Thyroid gland (tissue), 4 donors: ENCODE results near the gene APC2. TPM values are rescaled to one million over a fixed set of nuclear protein-coding genes. Genes with fewer than 3 reads are reported as not detected.

Experiments used
- DNase-seq, 2 donors: peaks; one replicate each; pipeline ENCODE4 v3.0.0-alpha.2; 2019
- H3K27ac ChIP-seq, 3 donors: fragments of 200-600 bp; sonication (generic); 1 replicate in 2 of 3; 2 replicates in 1 of 3; pipeline ENCODE4 v1.5.1; 2016 to 2019; ENCODE audit warnings: mild to moderate bottlenecking in 1 of 3, moderate library complexity in 1 of 3
- H3K27me3 ChIP-seq: fragments of 200-600 bp; sonication (generic); one replicate; pipeline ENCODE4 v1.5.1; 2019
- H3K36me3 ChIP-seq, 2 donors: fragments of 200-600 bp; sonication (generic); one replicate each; pipeline ENCODE4 v1.5.1; 2016 to 2019
- H3K4me1 ChIP-seq, 2 donors: fragments of 200-600 bp; sonication (generic); one replicate each; pipeline ENCODE4 v1.5.1; 2017 to 2019
- H3K4me3 ChIP-seq, 3 donors: fragments of 200-600 bp; sonication (generic); replicated peaks in 1 of 3; 1 replicate in 2 of 3; 2 replicates in 1 of 3; pipeline ENCODE4 v1.5.1; 2016; ENCODE audit warnings: mild to moderate bottlenecking in 1 of 3
- H3K9me3 ChIP-seq: fragments of 200-600 bp; sonication (generic); one replicate; pipeline ENCODE4 v1.5.1; 2017
- CTCF ChIP-seq, 6 experiments: fragments of 200-600 bp in 3 of 6; fragments of 450-650 bp in 3 of 6; sonication (generic) in 3 of 6; IDR thresholded peaks; one replicate each; pipeline ENCODE4 v1.5.1; 2016 to 2019; ENCODE audit warnings: antibody characterized with exemption in 6 of 6, mild to moderate bottlenecking in 2 of 6, inconsistent platforms in 1 of 6, moderate library complexity in 1 of 6
- POLR2A ChIP-seq, 2 donors: fragments of 450-650 bp; IDR thresholded peaks; one replicate each; pipeline ENCODE4 v1.6.1; 2017; ENCODE audit warnings: antibody characterized with exemption in 2 of 2, mild to moderate bottlenecking in 2 of 2, moderate library complexity in 1 of 2
- WGBS, 2 donors: methylation state at CpG; one replicate each; pipeline ENCODE4 v1.1.5; 2017; 5-methylcytosine and 5-hydroxymethylcytosine counted together
- intact Hi-C: fragments of 100-400 bp; cut with DNase I; formaldehyde crosslinking; loops from one replicate; pipeline ENCODE4 v1.15.1; 2023
- total RNA-seq, 4 donors: library from RNA; depleted of rRNA; stranded (reverse); fragments of >200 nt; gene quantifications; one replicate each; pipeline ENCODE4 v1.2.3, GENCODE V29; 2016

APC2 gene
- total RNA-seq, 4 donors from 2014 or later, result under 0.01 to 0.20 (median 0.08) TPM; not detected in 1

GRCh38 chr19:1434577-1435060 is 15.3 kb upstream of the APC2 start:
- intact Hi-C loops, result no loop called here
- Histone ChIP-seq H3K27me3 (no peaks in the 10 kb centered on the region), H3K4me3 (no peak overlapping the region), H3K36me3 (peaks cover 46 to 52% of the 10 kb centered on the region in 2 donors), H3K4me1 (peaks cover 9% of the 10 kb centered on the region in 2 donors), H3K9me3 (no peaks in the 10 kb centered on the region), H3K27ac (no peak overlapping the region)
- 90 to 93% methylated on average over 20 to 37 of the region's 39 CpGs for WGBS, 2 donors
- DNase-seq, result no peak
- TF ChIP-seq CTCF (IDR thresholded peaks at IDR 0.05) (no peak), POLR2A (IDR thresholded peaks at IDR 0.05) (no peak)

GRCh38 chr19:1435378-1435989 is 14.4 kb upstream of the APC2 start:
- intact Hi-C loops, result no loop called here
- Histone ChIP-seq H3K36me3 (peaks cover 48 to 52% of the 10 kb centered on the region in 2 donors), H3K4me3 (no peak overlapping the region), H3K27me3 (no peaks in the 10 kb centered on the region), H3K27ac (no peak overlapping the region), H3K9me3 (no peaks in the 10 kb centered on the region), H3K4me1 (peaks cover 9 to 18% of the 10 kb centered on the region in 2 donors)
- WGBS, 2 donors, result 84 to 90% methylated on average over 19 to 21 of the region's 21 CpGs
- TF ChIP-seq POLR2A (IDR thresholded peaks at IDR 0.05) (no peak), CTCF (IDR thresholded peaks at IDR 0.05) (no peak)
- DNase-seq, result no peak

GRCh38 chr19:1437609-1438008 is 12.3 kb upstream of the APC2 start:
- H3K4me1 ChIP-seq, result peaks cover 9 to 18% of the 10 kb centered on the region in 2 donors
- H3K36me3 ChIP-seq, result peaks cover 48 to 52% of the 10 kb centered on the region in 2 donors
- no peaks in the 10 kb centered on the region for H3K9me3 ChIP-seq
- no peaks in the 10 kb centered on the region for H3K27me3 ChIP-seq
- no peak for DNase-seq
- no peak overlapping the region for H3K27ac ChIP-seq
- no peak overlapping the region for H3K4me3 ChIP-seq
- intact Hi-C loops, result no loop called here
- WGBS, 2 donors, result 62 to 64% methylated on average over 8 of the region's 8 CpGs
- TF ChIP-seq POLR2A (IDR thresholded peaks at IDR 0.05), result no peak
- TF ChIP-seq CTCF (IDR thresholded peaks at IDR 0.05), result no peak

- peak; percentile 91 to 94 for DNase-seq
- H3K27me3 ChIP-seq, result no peaks in the 10 kb centered on the region
- peaks cover 9 to 18% of the 10 kb centered on the region in 2 donors for H3K4me1 ChIP-seq
- peak within 1 kb of the TSS; percentile 82 to 94 (median 93) for H3K27ac ChIP-seq
- intact Hi-C loops, result no loop called here
- TF ChIP-seq POLR2A (IDR thresholded peaks at IDR 0.05), result peak; percentile 20 to 92
- peak; percentile 80 to 98 (median 92) for TF ChIP-seq CTCF (IDR thresholded peaks at IDR 0.05)
- H3K4me3 ChIP-seq, result peak within 1 kb of the TSS; percentile 61 to 95 (median 63)
- H3K36me3 ChIP-seq, result peaks cover 42 to 45% of the 10 kb centered on the region in 2 donors
- WGBS, 2 donors, result 4 to 5% methylated on average over 24 to 46 of the region's 100 CpGs
- H3K9me3 ChIP-seq, result no peaks in the 10 kb centered on the region
These were observed 11.6 kb upstream of the APC2 start, which contains the start of gene RPS15 for GRCh38 chr19:1438035-1438932. Gene RPS15 (plus strand): TSS chr19:1438396. CDS start chr19:1438426, 30 bp downstream.
